SK-N-DZ (cell line): Measurements from ENCODE around the gene DPP8.
"Not testable (repeated sequence)": the region's sequence is repeated elsewhere in the genome, so short reads cannot be mapped to it uniquely, and the experiment has no call there.

ENCODE experiments used
- DNase-seq: peaks from one replicate; pipeline ENCODE4 v3.0.0-alpha.2; 2015; ENCODE audit warnings: low spot score
- small RNA-seq, 2 experiments: library from RNA; depleted of rRNA; stranded (forward); fragments of <200 nt; gene quantifications; one replicate each; pipeline ENCODE3, GENCODE V24; 2014

The DPP8 gene

DNA sequence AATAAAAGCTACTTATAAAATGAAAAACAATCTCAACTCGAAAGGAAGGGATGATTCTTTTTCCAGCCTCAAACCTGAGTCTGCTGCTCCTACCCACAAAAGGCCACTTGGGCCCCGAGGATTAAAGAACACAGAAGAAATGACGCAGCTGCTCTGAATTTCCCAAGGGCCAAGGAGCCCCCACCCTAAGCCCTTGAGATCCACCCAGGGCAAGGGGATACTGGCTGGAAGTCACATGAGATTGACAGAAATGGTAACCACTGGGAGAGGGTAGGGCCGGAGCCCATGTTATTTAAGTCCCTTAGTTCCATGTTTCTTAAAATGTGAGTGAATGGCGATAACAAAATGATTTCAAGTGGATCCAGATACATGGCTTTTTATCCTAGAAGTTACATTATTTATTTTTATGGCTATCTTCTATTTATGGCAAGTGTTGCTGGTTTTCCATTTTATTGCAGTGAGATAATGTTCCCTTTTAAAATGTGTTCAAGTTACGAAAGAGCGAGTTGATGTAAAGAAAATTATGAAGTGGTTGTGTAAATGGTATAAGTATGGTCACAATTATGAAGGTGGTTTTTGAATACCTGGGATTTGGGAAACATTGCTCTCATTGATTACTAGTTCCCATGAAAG lies 111.6 kb downstream of the DPP8 start:
- DNase-seq = no peak

DNA sequence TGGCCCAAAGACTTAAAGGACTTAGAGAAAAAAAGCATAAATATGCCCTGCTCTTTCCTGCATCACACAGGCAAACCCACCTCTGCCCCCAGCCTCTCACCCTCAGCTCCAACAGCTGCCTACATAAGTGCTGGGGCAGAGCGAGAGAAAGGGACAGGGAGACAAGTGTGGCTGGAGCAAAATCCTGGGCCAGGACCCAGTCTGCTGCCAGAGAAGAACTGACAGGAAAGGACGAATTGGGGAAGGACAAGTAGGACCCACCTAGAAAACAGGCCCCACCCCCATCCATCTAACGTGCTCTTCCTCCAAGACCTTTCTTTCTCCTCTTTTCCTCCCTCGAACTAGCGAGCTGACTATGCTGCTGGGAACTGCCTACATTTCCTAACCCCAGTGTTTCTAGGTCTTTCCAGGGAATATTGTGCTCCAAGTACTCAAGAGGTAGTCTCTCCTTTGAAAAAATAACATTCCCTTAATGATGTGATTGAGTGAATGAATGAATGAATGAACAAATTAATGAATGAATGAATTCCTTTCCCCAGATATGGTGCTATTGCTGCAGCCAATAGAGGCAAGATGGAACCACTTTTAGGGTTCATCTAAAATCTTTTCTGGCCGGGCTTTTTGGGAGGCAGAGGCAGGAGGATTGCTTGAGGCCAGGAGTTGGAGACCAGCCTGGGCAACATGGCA lies 113.2 kb downstream of the DPP8 start:
- no peak for DNase-seq

DNA sequence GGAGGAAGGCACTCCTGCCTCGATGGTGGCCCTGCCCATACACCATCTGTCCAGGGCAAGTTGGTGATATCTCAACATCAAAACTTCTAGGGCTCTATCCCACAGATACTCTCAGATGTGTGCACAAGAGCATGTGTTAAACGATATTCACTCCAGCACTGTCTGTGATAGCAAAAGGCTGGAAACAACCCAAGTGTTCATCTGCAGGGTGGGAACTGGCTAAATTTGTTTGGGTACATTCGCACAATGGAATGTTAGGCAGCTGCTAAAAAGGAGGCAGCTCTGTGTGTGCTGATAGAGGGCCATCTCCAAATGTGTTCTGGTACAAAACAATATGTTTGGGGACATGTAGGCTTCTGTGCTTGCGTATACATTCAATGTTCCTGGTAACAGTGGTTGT lies 114.5 kb downstream of the DPP8 start:
- DNase-seq = no peak

DNA sequence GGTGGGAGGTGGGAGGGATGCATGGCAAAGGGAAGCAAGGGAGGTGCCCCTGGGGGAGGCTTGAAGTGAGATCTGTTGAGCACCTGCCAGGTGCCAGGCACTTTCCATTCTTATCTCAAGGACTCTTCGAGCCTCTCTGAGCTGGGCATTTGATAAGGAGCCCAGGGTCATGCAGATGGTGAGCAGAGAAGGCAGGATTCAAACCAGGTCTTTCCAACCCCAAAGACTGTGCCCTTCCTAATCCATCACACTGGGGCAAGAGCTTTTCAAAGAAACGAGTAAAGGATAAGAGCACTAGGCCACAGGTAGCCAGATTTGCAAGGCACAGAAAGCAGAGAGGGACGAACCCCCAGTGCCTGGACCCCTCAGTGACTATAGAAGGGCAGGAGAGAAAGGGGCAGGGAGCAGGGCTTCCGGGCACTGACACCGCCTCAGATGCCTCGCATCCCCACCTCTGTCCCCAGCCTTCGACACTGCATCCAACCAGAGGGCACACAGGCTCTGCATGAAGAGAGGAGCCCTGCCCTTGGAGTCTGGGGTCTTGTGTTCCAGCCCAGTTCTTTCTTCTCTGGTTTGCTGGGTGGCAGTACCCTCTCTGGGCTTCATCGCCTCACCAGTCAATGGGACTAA lies 115.8 kb downstream of the DPP8 start:
- DNase-seq = no peak

DNA sequence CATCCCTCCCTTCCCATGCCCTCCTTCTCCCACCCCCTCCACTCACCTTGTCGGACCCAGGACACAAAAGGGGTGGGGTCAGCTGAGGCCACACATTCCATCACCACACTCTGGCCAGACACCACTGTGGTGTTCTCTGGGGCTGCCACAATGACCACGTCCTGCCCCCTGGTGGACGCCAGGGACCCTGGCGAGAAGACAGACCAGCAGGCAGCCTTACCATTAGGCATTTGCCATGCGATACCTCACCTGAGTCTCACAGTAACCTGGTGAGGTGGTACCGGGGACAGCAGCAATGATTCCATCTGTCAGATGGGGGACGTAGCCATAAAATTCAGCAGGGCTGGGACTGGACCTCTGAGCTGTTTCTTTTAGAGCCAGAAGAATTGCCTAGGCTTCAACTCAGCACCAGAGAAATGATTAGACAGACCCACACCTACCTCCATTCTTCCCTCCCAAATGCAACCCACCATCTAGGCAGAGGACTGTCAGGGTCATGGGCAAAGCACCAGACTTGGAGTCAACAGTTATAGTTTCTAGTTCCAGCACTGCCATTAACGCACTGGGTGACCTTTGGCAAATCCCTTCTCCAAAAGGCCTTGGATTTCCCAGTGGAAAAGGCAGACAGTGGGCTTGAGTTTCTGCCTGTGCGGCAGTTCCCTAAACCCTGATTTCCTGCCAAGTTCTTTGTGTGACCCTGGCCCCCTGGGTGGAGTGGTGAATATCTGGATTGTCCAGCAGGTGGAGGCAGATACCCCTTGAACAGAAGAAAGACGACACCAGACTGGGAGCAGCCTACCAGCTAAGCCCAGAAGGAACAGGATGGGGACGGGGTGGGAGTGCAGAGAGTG lies 116.5 kb downstream of the DPP8 start:
- DNase-seq = peak; percentile 84

DNA sequence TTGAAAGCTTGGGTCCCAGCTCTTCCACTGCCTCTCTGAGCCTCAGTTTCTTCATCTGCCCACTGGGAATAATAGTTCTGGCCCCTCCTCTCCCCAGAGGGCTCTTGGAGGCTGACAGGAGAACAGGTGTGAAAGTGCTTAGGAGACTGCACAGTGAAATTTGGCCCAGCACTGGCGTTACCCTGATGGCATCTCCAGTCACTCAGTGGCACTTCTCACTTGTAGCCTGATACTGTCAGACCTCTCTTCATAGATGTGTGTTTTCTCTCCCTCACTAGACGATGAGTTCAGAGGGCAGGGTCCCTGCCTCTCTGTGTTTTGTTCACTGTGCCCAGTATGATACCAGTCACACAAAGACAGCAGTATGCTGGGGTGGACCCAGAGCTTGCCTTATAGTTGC lies 117.5 kb downstream of the DPP8 start:
- DNase-seq = no peak

DNA sequence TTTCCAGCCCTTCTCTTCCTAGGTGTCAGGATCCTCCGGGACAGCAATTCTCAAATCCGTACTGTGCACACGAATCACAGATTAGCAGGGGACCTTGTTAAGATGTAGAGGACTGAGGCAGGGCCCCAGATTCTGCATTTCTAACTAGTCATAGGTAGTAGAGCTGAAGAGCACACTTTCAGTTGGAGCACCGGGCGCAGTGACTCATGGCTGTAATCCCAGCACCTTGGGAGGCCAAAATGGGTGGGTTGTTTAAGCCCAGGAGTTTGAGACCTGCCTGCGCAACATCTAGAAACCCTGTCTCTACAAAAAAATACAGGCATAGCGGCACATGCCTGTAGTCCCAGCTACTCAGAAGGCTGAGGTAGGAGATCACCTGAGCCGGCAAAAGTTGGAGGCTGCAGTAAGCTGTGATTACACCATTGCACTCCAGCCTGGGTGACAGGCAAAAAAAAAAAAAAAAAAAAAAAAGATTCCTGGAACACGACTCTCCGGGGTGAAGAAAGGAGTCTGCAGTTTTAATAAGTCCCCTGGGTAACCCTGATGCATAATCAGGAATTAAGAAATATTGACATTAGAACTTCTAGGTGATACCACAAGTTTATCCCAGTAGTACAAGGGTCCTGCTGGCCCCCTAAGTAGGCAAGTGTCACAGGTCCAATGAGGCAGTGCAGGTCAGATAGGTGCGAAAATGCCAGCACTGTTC lies 118.3 kb downstream of the DPP8 start:
- DNase-seq = no peak

DNA sequence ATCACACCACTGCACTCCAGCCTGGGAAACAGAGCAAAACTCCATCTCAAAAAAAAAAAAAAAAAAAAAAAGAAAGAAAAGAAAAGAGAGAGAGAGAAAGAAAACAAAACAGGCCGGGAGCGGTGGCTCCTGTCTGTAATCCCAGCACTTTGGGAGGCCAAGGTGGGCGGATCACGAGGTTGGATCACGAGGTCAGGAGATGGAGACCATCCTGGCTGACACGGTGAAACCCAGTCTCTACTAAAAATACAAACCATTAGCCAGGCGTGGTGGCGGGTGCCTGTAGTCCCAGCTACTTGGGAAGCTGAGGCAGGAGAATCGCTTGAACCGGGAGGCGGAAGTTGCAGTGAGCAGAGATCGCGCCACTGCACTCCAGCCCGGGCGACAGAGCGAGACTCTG lies 119.0 kb downstream of the DPP8 start:
- DNase-seq = not testable (repeated sequence)

DNA sequence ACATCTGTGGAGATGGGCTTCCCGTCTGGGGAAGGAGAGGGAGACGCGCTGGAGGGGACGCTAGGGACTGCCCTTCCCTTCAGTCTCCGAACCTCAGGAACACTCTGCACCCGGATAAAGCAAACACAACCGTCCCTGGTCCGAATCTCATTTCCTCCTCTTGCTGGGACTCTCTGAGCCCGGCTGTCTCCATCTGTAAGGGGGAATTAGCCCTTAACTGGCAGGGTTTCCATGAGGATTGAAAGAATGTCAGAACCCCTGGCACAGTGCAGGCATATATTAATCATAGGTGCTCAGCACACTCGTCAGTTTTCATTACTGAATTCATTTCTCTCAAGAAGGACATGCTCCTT lies 120.5 kb downstream of the DPP8 start:
- no peak for DNase-seq

DNA sequence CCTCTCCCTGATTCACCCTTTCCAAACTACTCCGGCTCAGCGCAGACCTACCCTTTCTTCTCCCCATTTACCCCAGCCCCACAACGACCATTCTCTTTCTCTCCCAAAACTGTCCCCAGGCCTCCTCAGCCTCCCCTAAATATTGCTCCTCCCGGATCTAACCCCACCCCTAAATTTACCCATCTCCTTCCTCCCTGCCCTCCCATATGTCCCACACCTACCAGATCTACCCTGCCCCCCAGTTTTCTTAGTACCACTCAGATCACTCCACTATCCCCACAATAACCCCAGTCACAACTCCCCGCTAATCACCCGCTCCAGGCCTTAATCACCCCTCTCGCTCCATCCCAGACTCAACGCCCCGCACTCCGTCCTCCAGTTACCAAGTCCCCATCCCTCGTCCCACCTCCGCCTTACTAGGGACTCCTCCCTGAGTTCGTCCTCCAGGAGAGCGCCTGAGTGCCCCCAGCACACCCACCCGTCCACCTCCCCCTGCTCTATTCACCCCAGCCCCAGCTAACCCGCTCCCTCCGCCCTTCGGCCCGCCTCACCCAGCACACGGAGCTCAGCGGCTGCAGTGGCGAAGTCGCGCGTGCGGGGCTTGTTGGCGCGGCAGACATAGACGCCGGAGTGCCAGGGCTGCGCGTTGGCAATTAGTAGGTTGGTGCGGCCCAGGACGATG lies 121.1 kb downstream of the DPP8 start:
- DNase-seq = no peak

DNA sequence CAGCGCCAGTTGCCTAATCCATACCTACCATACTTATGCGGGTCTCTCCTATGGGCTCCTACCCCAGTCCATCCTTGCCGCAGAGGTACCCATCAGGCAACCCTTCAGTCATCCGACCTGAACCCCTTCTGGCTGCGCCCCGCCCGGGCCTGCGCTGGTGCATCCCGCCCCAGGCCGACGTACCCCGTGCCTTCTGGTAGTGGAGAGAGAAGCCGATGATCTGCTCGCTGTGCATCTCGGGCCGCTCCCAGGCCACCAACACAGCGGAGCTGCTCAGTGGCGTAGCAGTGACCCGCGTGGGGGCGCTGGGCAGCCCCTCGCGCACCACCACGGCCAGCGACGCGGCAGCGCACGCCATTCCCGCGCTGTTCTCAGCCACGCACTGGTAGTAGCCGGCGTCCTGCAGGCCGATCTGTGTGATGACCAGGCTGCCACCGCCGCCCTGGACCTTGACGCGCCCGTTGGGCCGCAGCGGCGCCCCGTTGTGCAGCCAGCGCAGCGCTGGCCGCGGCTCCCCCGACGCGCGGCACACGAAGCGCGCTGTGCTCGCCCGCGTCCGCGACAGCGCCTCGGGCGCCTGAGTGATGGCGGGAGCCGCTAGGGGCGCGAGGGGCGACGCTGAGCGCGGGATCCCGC lies 121.8 kb downstream of the DPP8 start:
- DNase-seq = no peak

DNA sequence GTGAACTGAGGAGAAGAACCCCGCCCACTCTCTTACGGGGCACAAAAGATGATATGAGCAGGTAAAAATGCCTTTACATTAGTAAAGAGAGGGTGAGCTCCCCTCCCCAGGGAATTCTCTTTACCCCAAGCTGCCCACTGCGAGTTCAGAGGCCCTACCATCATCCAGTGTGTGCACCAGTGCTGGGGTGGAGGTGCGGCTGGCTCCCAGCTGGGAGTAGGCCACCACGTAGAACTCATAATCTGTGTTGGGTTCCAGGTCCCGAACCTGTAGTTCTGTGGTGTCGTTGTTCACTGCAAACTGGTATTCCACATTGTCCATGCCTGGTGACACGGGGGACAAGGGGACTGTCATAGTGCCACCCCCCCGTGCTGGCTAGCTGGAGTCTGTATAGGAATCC lies 122.6 kb downstream of the DPP8 start:
- DNase-seq = no peak

DNA sequence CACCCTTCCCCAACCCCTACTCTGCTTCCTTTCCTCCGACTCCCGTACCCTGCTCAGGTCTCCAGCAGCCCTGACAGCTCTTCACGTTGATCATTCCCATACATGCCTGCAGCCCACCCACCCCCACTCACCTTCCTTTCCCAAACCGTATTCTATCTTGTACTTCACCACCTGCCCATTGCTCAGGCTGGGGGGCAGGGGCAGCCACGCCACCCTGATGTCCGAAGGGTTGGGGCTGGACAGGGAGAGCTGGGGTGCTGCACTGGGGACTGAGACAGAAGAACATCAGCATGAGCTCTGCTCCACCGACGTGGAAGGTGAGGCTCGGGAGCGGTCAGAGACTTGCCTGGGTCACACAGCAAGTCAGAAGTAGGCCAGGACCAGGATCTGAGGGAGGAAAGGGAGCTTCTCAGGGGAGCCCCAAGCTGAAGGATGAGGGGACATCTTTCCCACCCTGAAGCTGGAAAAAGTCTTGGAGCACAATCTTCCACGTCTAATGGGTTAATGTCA lies 123.2 kb downstream of the DPP8 start:
- DNase-seq = no peak

DNA sequence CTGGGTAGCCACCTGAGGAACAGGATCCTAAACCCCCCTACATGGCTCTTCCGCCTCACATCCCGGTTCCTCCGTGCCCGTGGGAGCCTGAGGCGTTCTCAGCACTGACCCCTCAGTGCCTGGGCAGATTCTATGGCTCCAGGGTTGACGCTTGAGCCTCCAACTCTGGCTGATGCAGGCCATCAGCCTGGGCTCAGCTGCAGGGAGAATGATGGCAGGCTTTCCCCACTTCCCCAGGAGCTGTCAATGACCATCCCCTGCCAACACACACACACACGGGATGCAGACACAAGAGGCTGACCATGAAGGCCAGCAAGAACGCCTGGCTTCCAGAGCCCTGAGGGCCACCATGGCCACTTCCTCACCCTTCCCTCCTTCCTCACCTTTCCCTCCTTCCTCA lies 123.9 kb downstream of the DPP8 start:
- DNase-seq = no peak

DNA sequence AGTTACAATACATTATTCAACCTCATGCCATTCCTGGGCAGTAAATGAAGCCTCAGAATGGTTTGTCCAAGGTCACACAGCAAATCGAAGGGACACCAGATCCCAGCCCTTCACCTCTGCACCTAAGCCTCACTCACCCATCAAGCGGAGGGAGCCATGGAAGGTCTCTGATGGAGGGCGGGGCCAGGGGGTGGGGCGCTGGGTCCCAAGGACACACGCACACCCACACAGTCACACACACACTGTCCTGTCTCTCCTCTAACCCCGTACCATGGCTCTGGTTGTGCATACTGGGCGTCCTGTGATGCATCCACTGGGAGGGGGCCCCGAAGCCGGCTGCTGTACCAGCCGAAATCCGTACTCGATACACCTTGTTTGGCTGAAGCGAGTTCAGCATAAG lies 124.4 kb downstream of the DPP8 start:
- DNase-seq = no peak

Small RNA genes within 50 kb of the gene (small RNA-seq; reads per million reads assigned to genes)
- gene AC105129.1 (0 reads per million in 2 experiments), gene RF00019 (0 reads per million in 2 experiments), gene RNU6-19P (0 reads per million in 2 experiments)
